Esophagus muscularis mucosa (tissue), 4 donors: ENCODE data around the gene CYP46A1. TPM values are rescaled to one million over a fixed set of nuclear protein-coding genes. Genes with fewer than 3 reads are reported as not detected.

ENCODE experiments used
- DNase-seq: peaks from one replicate; pipeline ENCODE4 v3.0.0-alpha.2; 2017; ENCODE audit errors: extremely low spot score
- H3K27ac ChIP-seq, 4 donors: fragments of 200-600 bp; sonication (generic); replicated peaks in 1 of 4; 1 replicate in 3 of 4; 2 replicates in 1 of 4; pipeline ENCODE4 v1.5.1; 2016 to 2019; ENCODE audit warnings: mild to moderate bottlenecking in 1 of 4
- H3K27me3 ChIP-seq, 4 donors: fragments of 200-600 bp; sonication (generic); one replicate each; pipeline versions ENCODE4 v1.5.1 to v1.6.0; 2016 to 2019
- H3K36me3 ChIP-seq, 4 donors: fragments of 200-600 bp; sonication (generic); one replicate each; pipeline ENCODE4 v1.5.1; 2016 to 2019
- H3K4me1 ChIP-seq, 4 donors: fragments of 200-600 bp; sonication (generic); one replicate each; pipeline ENCODE4 v1.5.1; 2016 to 2019
- H3K4me3 ChIP-seq, 4 donors: fragments of 200-600 bp; sonication (generic); 1 replicate in 2 of 4; 2 replicates in 2 of 4; pipeline ENCODE4 v1.5.1; 2016 to 2019; ENCODE audit warnings: mild to moderate bottlenecking in 4 of 4, moderate library complexity in 1 of 4
- H3K9me3 ChIP-seq, 4 donors: fragments of 200-600 bp; sonication (generic); 1 replicate in 3 of 4; 2 replicates in 1 of 4; pipeline ENCODE4 v1.5.1; 2016 to 2019
- EP300 ChIP-seq: sonication (generic); formaldehyde crosslinking; IDR thresholded peaks from one replicate; pipeline ENCODE4 v1.6.1; 2017; ENCODE audit warnings: antibody characterized with exemption
- POLR2A ChIP-seq: fragments of 450-650 bp; IDR thresholded peaks from one replicate; pipeline ENCODE4 v1.6.1; 2017; ENCODE audit warnings: antibody characterized with exemption, moderate library complexity, mild to moderate bottlenecking, low read depth
- POLR2AphosphoS5 ChIP-seq, 2 donors: sonication (generic); formaldehyde crosslinking; IDR thresholded peaks; one replicate each; pipeline ENCODE4 v1.6.1; 2017; ENCODE audit warnings: antibody characterized with exemption in 2 of 2
- WGBS: methylation state at CpG from one replicate; pipeline ENCODE4 v1.1.5; 2018; 5-methylcytosine and 5-hydroxymethylcytosine counted together
- intact Hi-C: fragments of 100-400 bp; cut with DNase I; formaldehyde crosslinking; loops from one replicate; pipeline ENCODE4 v1.15.1; 2023
- total RNA-seq, 4 donors: library from RNA; depleted of rRNA; stranded (reverse); fragments of >200 nt; gene quantifications; one replicate each; pipeline versions ENCODE4 v1.1.0 to v1.2.1, GENCODE V29; 2016
- TF ChIP-seq, protein P1 (sequence below), 3 experiments: fragments of 200-600 bp in 2 of 3; fragments of 450-650 bp in 1 of 3; sonication (generic) in 2 of 3; IDR thresholded peaks; one replicate each; pipeline ENCODE4 v1.5.1; 2017 to 2019; ENCODE audit warnings: antibody characterized with exemption in 3 of 3, mild to moderate bottlenecking in 2 of 3, moderate library complexity in 1 of 3

Gene CYP46A1
- total RNA-seq, 4 donors from 2014 or later: 1.2 to 2.5 (median 1.9) TPM

DNA sequence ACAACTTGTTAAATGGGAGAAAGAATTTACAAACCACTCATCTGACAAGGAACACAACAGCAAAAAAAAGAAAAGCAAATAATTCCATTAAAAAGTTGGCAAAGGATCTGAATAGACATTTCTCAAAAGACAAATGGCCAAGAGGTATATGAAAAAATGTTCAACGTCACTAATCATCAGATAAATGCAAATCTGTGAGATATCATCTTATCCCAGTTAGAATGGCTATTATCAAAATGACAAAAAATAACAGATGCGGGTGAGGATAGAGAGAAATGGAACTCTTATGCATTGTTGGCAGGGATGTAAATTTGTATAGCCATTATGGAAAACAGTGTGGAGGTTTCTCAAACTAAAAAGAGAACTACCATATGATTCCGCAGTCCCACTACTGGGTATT, 29.9 kb downstream of the CYP46A1 start:
- no peak overlapping the region for H3K4me3 ChIP-seq
- no peak for DNase-seq
- H3K9me3 ChIP-seq: no peaks in the 10 kb centered on the region
- TF ChIP-seq POLR2A (no peak), EP300 (no peak), POLR2AphosphoS5 (IDR thresholded peaks at IDR 0.05) (no peak)
- TF ChIP-seq, protein P1, sequence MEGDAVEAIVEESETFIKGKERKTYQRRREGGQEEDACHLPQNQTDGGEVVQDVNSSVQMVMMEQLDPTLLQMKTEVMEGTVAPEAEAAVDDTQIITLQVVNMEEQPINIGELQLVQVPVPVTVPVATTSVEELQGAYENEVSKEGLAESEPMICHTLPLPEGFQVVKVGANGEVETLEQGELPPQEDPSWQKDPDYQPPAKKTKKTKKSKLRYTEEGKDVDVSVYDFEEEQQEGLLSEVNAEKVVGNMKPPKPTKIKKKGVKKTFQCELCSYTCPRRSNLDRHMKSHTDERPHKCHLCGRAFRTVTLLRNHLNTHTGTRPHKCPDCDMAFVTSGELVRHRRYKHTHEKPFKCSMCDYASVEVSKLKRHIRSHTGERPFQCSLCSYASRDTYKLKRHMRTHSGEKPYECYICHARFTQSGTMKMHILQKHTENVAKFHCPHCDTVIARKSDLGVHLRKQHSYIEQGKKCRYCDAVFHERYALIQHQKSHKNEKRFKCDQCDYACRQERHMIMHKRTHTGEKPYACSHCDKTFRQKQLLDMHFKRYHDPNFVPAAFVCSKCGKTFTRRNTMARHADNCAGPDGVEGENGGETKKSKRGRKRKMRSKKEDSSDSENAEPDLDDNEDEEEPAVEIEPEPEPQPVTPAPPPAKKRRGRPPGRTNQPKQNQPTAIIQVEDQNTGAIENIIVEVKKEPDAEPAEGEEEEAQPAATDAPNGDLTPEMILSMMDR (IDR thresholded peaks at IDR 0.05): no peak
- H3K27me3 ChIP-seq: no peaks in the 10 kb centered on the region
- intact Hi-C loops: no loop called here
- no peaks in the 10 kb centered on the region for H3K36me3 ChIP-seq
- 95% methylated on average over 3 of the region's 3 CpGs for WGBS
- no peak overlapping the region for H3K27ac ChIP-seq
- no peaks in the 10 kb centered on the region for H3K4me1 ChIP-seq

DNA sequence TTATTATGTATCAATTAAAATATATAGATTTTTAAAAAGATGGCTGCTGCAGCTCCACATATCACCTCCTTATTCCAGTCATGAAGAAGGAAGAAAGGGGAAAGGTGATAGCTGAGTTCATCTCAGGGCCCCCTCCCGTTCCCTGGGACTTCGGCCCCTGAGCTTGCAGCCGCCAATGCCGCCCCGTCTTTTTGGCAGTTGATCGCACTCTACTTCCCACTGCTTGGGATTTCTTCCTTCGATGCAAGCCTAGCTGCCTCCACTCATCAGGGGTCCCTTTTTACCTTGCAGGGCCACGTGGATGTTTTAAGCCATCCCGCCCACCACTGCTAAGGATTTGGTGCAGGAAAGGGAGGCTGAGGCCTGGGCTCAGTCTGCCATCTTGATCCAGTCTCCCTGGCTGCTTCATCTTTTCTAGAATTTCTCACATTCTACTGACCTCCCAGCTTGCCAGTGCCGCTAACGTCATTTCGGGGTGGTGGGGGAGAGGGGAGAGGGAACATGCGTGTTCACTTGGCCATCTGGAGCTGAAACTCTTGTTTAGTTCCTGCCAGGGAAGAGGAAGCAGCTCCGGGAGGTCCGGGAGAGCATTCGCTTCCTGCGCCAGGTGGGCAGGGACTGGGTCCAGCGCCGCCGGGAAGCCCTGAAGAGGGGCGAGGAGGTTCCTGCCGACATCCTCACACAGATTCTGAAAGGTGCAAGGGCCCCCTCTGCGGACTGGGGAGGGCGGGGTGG, 31.3 kb downstream of the CYP46A1 start:
- Histone ChIP-seq H3K4me3 (no peak overlapping the region), H3K36me3 (no peaks in the 10 kb centered on the region), H3K4me1 (no peaks in the 10 kb centered on the region), H3K9me3 (no peaks in the 10 kb centered on the region), H3K27me3 (no peaks in the 10 kb centered on the region), H3K27ac (no peak overlapping the region)
- intact Hi-C loops: no loop called here
- DNase-seq: peak; percentile 68
- TF ChIP-seq EP300 (no peak), POLR2A (no peak)
- WGBS: 74% methylated on average over 22 of the region's 24 CpGs

DNA sequence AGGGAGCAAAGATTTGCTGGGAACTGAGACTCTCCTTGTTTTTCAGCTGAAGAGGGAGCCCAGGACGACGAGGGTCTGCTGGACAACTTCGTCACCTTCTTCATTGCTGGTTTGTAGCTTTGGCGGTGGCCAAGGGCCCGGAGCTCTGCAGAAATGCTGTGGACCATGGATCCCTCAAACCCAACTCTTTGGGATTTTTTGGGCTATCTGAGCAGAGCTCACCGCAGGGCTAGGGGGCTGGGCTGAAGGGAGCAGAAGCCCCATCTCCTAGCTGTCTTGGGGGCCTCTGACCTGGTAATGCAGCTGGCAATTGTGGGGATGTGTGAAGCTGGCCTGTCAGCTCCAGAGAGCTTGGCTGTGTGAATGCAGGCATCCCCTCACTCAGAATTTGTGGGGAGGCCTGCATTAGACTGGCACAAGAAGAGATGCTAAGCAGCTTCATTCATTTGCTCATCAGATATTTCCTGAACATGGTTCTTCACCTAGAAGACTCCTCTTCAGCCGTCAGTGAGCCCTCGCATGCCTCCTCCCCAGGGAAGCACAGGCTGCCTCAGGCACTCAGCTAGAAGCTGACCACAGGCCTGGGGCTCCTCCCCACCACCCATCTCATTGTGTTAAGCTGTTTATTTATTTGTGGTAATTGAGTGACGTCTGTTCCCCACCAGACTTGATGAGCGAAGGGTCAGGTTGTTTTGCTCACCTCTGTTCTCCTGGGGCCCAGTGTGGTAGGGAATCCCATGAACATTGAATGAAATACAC, 32.2 kb downstream of the CYP46A1 start:
- H3K9me3 ChIP-seq: no peaks in the 10 kb centered on the region
- peak; percentile 80 for DNase-seq
- no peaks in the 10 kb centered on the region for H3K36me3 ChIP-seq
- no peak for TF ChIP-seq POLR2AphosphoS5 (IDR thresholded peaks at IDR 0.05)
- no peak for TF ChIP-seq POLR2A
- no peak for TF ChIP-seq EP300
- TF ChIP-seq, protein P1 (IDR thresholded peaks at IDR 0.05): no peak
- no peak overlapping the region for H3K4me3 ChIP-seq
- H3K27me3 ChIP-seq: no peaks in the 10 kb centered on the region
- H3K27ac ChIP-seq: no peak overlapping the region
- intact Hi-C loops: no loop called here
- no peaks in the 10 kb centered on the region for H3K4me1 ChIP-seq
- WGBS: 80% methylated on average over 9 of the region's 10 CpGs

DNA sequence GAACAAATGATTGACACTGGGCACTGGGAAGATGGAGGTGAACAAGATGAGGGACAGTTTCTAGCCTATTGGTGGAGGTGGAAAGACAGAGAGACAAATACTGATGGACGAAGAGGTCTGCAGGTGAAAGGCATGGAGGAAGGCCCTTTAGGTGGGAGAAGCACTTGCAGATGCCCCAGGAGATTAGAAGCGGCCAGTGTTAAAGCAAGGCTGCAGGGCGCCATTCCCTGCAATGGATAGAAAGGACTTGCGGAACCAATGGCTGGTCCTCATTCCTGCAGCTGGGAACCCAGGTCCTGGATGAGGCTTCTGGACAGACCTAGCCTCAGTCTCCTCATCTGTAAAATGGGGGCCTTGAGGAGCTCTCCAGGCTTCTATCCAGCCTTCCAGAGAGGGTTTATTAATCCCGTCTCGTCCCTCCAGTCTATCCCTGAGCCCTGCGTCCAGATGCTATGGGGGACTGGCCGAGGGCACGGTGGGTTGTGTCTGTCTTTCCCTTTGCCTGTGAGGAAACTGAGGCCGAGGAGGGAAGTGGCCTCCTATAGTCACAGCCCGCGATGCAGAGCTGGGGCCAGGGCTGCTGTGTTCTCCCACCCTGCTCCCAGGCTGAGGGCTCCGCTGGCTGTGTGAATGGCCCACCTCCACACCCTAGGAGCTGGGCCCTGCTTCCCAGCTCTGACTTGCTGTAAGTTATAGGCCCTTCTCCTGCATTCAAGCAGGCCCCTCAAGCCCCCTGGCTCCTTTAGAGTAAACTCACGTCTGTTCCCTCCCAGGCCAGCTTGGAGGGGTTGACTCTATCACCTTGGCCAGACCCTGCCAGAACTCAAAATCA, 33.0 kb downstream of the CYP46A1 start:
- Histone ChIP-seq H3K9me3 (no peaks in the 10 kb centered on the region), H3K36me3 (no peaks in the 10 kb centered on the region), H3K27me3 (no peaks in the 10 kb centered on the region), H3K4me3 (no peak overlapping the region), H3K27ac (no peak overlapping the region), H3K4me1 (no peaks in the 10 kb centered on the region)
- peak; percentile 70 for DNase-seq
- intact Hi-C loops: no loop called here
- 89% methylated on average over 14 of the region's 14 CpGs for WGBS
- TF ChIP-seq POLR2A (no peak), EP300 (no peak), POLR2AphosphoS5 (IDR thresholded peaks at IDR 0.05) (no peak)
- TF ChIP-seq, protein P1 (IDR thresholded peaks at IDR 0.05): no peak

DNA sequence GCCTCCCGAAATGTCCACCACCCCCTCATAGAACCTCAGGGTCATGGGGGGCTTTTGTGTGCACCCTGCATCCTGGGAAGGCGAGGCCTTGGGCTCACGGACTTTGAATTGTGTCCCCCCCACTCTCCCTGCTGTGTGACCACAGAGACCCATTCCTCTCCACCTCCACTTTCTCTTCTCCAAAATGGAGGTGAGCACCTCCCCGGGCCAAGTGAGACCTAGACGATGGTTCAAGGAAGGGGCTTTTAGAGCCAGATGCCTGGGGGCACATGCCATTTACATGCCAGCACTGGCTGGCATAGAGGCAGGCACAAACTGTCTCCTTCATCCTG, 33.5 kb downstream of the CYP46A1 start:
- no peak overlapping the region for H3K27ac ChIP-seq
- TF ChIP-seq, protein P1 (IDR thresholded peaks at IDR 0.05): no peak
- TF ChIP-seq POLR2A (no peak), POLR2AphosphoS5 (IDR thresholded peaks at IDR 0.05) (no peak), EP300 (no peak)
- DNase-seq: peak; percentile 78

More for the DNA sequence above, 33.5 kb downstream of the CYP46A1 start:
- H3K4me3 ChIP-seq: no peak overlapping the region
- H3K36me3 ChIP-seq: no peaks in the 10 kb centered on the region
- WGBS: 100% methylated on average over 3 of the region's 5 CpGs
- intact Hi-C loops: no loop called here
- no peaks in the 10 kb centered on the region for H3K4me1 ChIP-seq
- no peaks in the 10 kb centered on the region for H3K9me3 ChIP-seq
- H3K27me3 ChIP-seq: no peaks in the 10 kb centered on the region
